A549 (cell line): ENCODE measurements around the gene BMPER. TPM values are rescaled to one million over a fixed set of nuclear protein-coding genes. Genes with fewer than 3 reads are reported as not detected.

ENCODE experiments used
- ATAC-seq, 2 experiments: fragments of 200-7000 bp in 1 of 2; fragments of >200 bp in 1 of 2; cut with Nextera tagmentation in 1 of 2; cut with Tn5 transposase in 1 of 2; 3 replicates each; pipeline versions ENCODE4 v1.8.0 to v1.9.1; 2018 to 2020; ENCODE audit warnings: mild to moderate bottlenecking in 1 of 2, moderate library complexity in 1 of 2
- CTCF ChIA-PET: fragments of 300-600 bp; sonication (Branson Sonifier 250); formaldehyde crosslinking; extraction: SDS; loops from one replicate; lab custom pipeline; 2021; ENCODE audit warnings: antibody characterized with exemption, inconsistent platforms; lab: Yijun Ruan, JAX
- POLR2A ChIA-PET: fragments of 350-600 bp; formaldehyde crosslinking; extraction: SDS; loops from one replicate; lab custom pipeline; 2021; ENCODE audit warnings: antibody characterized with exemption, inconsistent platforms; lab: Yijun Ruan, JAX
- DNase-seq, 2 experiments: peaks; one replicate each; pipeline versions ENCODE4 v3.0.0 to v3.0.0-alpha.2; 2011 to 2016; ENCODE audit warnings: low read depth in 1 of 2, low spot score in 1 of 2
- FAIRE-seq: peaks from 2 replicates; lab custom pipeline; 2011; peaks lifted over from hg19 to GRCh38; lab: Jason Lieb, UNC
- H3K27ac ChIP-seq, 2 experiments: fragments of >200 bp; sonication (Bioruptor Twin); formaldehyde crosslinking; 3 replicates each; pipeline ENCODE4 v1.5.1; 2016 to 2017
- H3K4me1 ChIP-seq: fragments of >200 bp; sonication (Bioruptor Twin); formaldehyde crosslinking; 3 replicates; pipeline ENCODE4 v1.6.1; 2016
- H3K4me2 ChIP-seq: fragments of >200 bp; sonication (Bioruptor Twin); formaldehyde crosslinking; 3 replicates; pipeline ENCODE4 v1.6.1; 2016
- H3K4me3 ChIP-seq: fragments of >200 bp; sonication (Bioruptor Twin); formaldehyde crosslinking; 3 replicates; pipeline ENCODE4 v1.5.1; 2016
- H3K9me3 ChIP-seq: fragments of >200 bp; sonication (Bioruptor Twin); formaldehyde crosslinking; 3 replicates; pipeline ENCODE4 v1.6.1; 2016
- BHLHE40 ChIP-seq: IDR thresholded peaks from 2 replicates; pipeline ENCODE4 v1.6.1; 2012; ENCODE audit warnings: low read depth, low read length, inconsistent platforms
- CBX2 ChIP-seq: fragments of 200-600 bp; sonication (generic); IDR thresholded peaks from 2 replicates; pipeline ENCODE4 v1.6.1; 2016; ENCODE audit warnings: low read depth, mild to moderate bottlenecking, borderline replicate concordance
- CEBPB ChIP-seq, 2 experiments: fragments of >200 bp in 1 of 2; sonication (Bioruptor Twin) in 1 of 2; formaldehyde crosslinking in 1 of 2; IDR thresholded peaks; 2 replicates each; pipeline ENCODE4 v1.6.1; 2012 to 2016
- CHD2 ChIP-seq: fragments of 150-350 bp; IDR thresholded peaks from 2 replicates; pipeline ENCODE4 v1.6.1; 2014; ENCODE audit warnings: low read length; ENCODE audit not compliant: partially characterized antibody
- EHMT2 ChIP-seq: fragments of 200-600 bp; sonication (generic); IDR thresholded peaks from 2 replicates; pipeline ENCODE4 v1.6.1; 2016; ENCODE audit warnings: antibody characterized with exemption, low read depth, mild to moderate bottlenecking, moderate library complexity
- EP300 ChIP-seq, 2 experiments: fragments of >200 bp; sonication (Bioruptor Twin); formaldehyde crosslinking; IDR thresholded peaks; 2 replicates in 1 of 2; 3 replicates in 1 of 2; pipeline ENCODE4 v1.6.1; 2016 to 2017
- ESRRA ChIP-seq: fragments of 150-350 bp; IDR thresholded peaks from 2 replicates; pipeline ENCODE4 v1.6.1; 2014; ENCODE audit warnings: mild to moderate bottlenecking, low read length, borderline replicate concordance
- FOSB ChIP-seq: fragments of 250-450 bp; sonication (Bioruptor Pico); IDR thresholded peaks from 2 replicates; pipeline ENCODE4 v1.5.0; 2020; ENCODE audit warnings: mild to moderate bottlenecking, moderate library complexity
- FOSL2 ChIP-seq, 2 experiments: fragments of 450-650 bp in 1 of 2; fragments of >200 bp in 1 of 2; sonication (Bioruptor Twin) in 1 of 2; formaldehyde crosslinking; IDR thresholded peaks; 2 replicates each; pipeline versions ENCODE4 v1.5.0 to v1.6.1; 2016 to 2020; ENCODE audit warnings: mild to moderate bottlenecking in 1 of 2, moderate library complexity in 1 of 2
- FOXS1 ChIP-seq: fragments of 250-450 bp; sonication (Bioruptor Pico); IDR thresholded peaks from 2 replicates; pipeline ENCODE4 v1.5.0; 2020; ENCODE audit warnings: mild to moderate bottlenecking, moderate library complexity
- GATA3 ChIP-seq: IDR thresholded peaks from 2 replicates; pipeline ENCODE4 v1.6.1; 2012; ENCODE audit warnings: borderline replicate concordance
- HDAC2 ChIP-seq: fragments of 200-600 bp; sonication (generic); IDR thresholded peaks from 2 replicates; pipeline ENCODE4 v1.6.1; 2016
- HEYL ChIP-seq: fragments of 250-450 bp; sonication (Bioruptor Pico); IDR thresholded peaks from 2 replicates; pipeline ENCODE4 v1.8.0; 2021; ENCODE audit warnings: mild to moderate bottlenecking, moderate library complexity
- HOXA7 ChIP-seq: fragments of 250-450 bp; sonication (Bioruptor Pico); IDR thresholded peaks from 2 replicates; pipeline ENCODE4 v1.5.0; 2020; ENCODE audit warnings: mild to moderate bottlenecking, moderate library complexity
- HOXB13 ChIP-seq: fragments of 250-450 bp; sonication (Bioruptor Pico); IDR thresholded peaks from 2 replicates; pipeline ENCODE4 v1.5.0; 2020; ENCODE audit warnings: low read depth, mild to moderate bottlenecking, moderate library complexity
- JUN ChIP-seq, 2 experiments: fragments of >200 bp; sonication (Bioruptor Twin); formaldehyde crosslinking; IDR thresholded peaks; 2 replicates in 1 of 2; 3 replicates in 1 of 2; pipeline ENCODE4 v1.6.1; 2016 to 2017
- JUNB ChIP-seq: fragments of >200 bp; sonication (Bioruptor Twin); formaldehyde crosslinking; IDR thresholded peaks from 2 replicates; pipeline ENCODE4 v1.6.1; 2016
- KDM5A ChIP-seq: fragments of 200-600 bp; sonication (generic); IDR thresholded peaks from 2 replicates; pipeline ENCODE4 v1.6.1; 2016; ENCODE audit warnings: antibody characterized with exemption, mild to moderate bottlenecking
- MYC ChIP-seq: IDR thresholded peaks from 2 replicates; pipeline ENCODE4 v1.6.1; 2012; ENCODE audit warnings: mild to moderate bottlenecking, inconsistent platforms, low read length, improper control_type of control experiment, borderline replicate concordance
- NFE2L2 ChIP-seq: fragments of 150-350 bp; conservative IDR thresholded peaks from 2 replicates; pipeline ENCODE4 v1.6.1; 2014; ENCODE audit warnings: low read length
- NPAS2 ChIP-seq: fragments of 250-450 bp; sonication (Bioruptor Pico); IDR thresholded peaks from 2 replicates; pipeline ENCODE4 v1.8.0; 2022; ENCODE audit warnings: mild to moderate bottlenecking, moderate library complexity, borderline replicate concordance
- POLR2A ChIP-seq: IDR thresholded peaks from 2 replicates; pipeline ENCODE4 v1.6.1; 2012; ENCODE audit warnings: mild to moderate bottlenecking, low read length
- POLR2AphosphoS2 ChIP-seq: conservative IDR thresholded peaks from 2 replicates; pipeline ENCODE4 v1.6.1; 2012; ENCODE audit warnings: low read length, improper control_type of control experiment, inconsistent platforms
- RAD21 ChIP-seq, 2 experiments: fragments of >200 bp in 1 of 2; sonication (Bioruptor Twin) in 1 of 2; formaldehyde crosslinking in 1 of 2; IDR thresholded peaks in 1 of 2; conservative IDR thresholded peaks in 1 of 2; 2 replicates in 1 of 2; 3 replicates in 1 of 2; pipeline ENCODE4 v1.6.1; 2012 to 2018; ENCODE audit warnings: inconsistent platforms in 1 of 2
- RARB ChIP-seq: fragments of 250-450 bp; sonication (Bioruptor Pico); IDR thresholded peaks from 2 replicates; pipeline ENCODE4 v1.8.0; 2021; ENCODE audit warnings: mild to moderate bottlenecking, moderate library complexity
- RCOR1 ChIP-seq: fragments of 150-350 bp; IDR thresholded peaks from 2 replicates; pipeline ENCODE4 v1.6.1; 2014; ENCODE audit warnings: antibody characterized with exemption, low read length, low read depth
- SMC3 ChIP-seq: fragments of >200 bp; sonication (Bioruptor Twin); formaldehyde crosslinking; IDR thresholded peaks from 3 replicates; pipeline ENCODE4 v1.6.1; 2018; ENCODE audit warnings: inconsistent platforms
- SREBF2 ChIP-seq: fragments of 450-650 bp; IDR thresholded peaks from 2 replicates; pipeline ENCODE4 v1.6.1; 2014; ENCODE audit warnings: mild to moderate bottlenecking, moderate library complexity
- TFCP2L1 ChIP-seq: fragments of 250-450 bp; sonication (Bioruptor Pico); IDR thresholded peaks from 2 replicates; pipeline ENCODE4 v1.5.0; 2021; ENCODE audit warnings: mild to moderate bottlenecking
- TP53 ChIP-seq: fragments of 250-450 bp; sonication (Bioruptor Pico); IDR thresholded peaks from 2 replicates; pipeline ENCODE4 v1.5.0; 2021; ENCODE audit warnings: mild to moderate bottlenecking, moderate library complexity
- ZC3H11A ChIP-seq: fragments of 450-650 bp; IDR thresholded peaks from 2 replicates; pipeline ENCODE4 v1.6.1; 2014; ENCODE audit warnings: antibody characterized with exemption, mild to moderate bottlenecking
- ZFP36 ChIP-seq: fragments of 450-650 bp; IDR thresholded peaks from 2 replicates; pipeline ENCODE4 v1.6.1; 2014; ENCODE audit warnings: borderline replicate concordance; ENCODE audit not compliant: partially characterized antibody
- ZSCAN20 ChIP-seq: fragments of 250-450 bp; sonication (Bioruptor Pico); IDR thresholded peaks from 2 replicates; pipeline ENCODE4 v1.8.0; 2022; ENCODE audit warnings: mild to moderate bottlenecking, moderate library complexity
- WGBS: methylation state at CpG from one replicate; pipeline ENCODE4 v1.1.6; 2017; ENCODE audit errors: missing lambda C conversion rate; 5-methylcytosine and 5-hydroxymethylcytosine counted together
- polyA plus RNA-seq, 4 experiments: library from polyadenylated mRNA; depleted of rRNA in 3 of 4; stranded (reverse); fragments of >200 nt; fragmentation: RNase III in 1 of 4; extraction: RNeasy Plus Mini Kit Qiagen cat#74134 plus additional on column Dnase treatment in 1 of 4; gene quantifications; 2 replicates in 3 of 4; 3 replicates in 1 of 4; pipeline ENCODE4 v1.2.3, GENCODE V29; 2011 to 2017
- TF ChIP-seq, protein P1 (sequence below): IDR thresholded peaks from 2 replicates; pipeline ENCODE4 v1.6.1; 2012; ENCODE audit warnings: low read depth, borderline replicate concordance
- TF ChIP-seq, protein P2 (sequence below): fragments of 250-450 bp; sonication (Bioruptor Pico); IDR thresholded peaks from 2 replicates; pipeline ENCODE4 v1.5.0; 2020; ENCODE audit warnings: low read depth, mild to moderate bottlenecking, moderate library complexity
- TF ChIP-seq, protein P3 (sequence below): fragments of >200 bp; sonication (Bioruptor Twin); formaldehyde crosslinking; IDR thresholded peaks from 3 replicates; pipeline ENCODE4 v1.5.1; 2016

Gene BMPER
- polyA plus RNA-seq, 2 of the 4 experiments (the other 2 are of a cell fraction): 5.0 to 5.8 TPM

DNA sequence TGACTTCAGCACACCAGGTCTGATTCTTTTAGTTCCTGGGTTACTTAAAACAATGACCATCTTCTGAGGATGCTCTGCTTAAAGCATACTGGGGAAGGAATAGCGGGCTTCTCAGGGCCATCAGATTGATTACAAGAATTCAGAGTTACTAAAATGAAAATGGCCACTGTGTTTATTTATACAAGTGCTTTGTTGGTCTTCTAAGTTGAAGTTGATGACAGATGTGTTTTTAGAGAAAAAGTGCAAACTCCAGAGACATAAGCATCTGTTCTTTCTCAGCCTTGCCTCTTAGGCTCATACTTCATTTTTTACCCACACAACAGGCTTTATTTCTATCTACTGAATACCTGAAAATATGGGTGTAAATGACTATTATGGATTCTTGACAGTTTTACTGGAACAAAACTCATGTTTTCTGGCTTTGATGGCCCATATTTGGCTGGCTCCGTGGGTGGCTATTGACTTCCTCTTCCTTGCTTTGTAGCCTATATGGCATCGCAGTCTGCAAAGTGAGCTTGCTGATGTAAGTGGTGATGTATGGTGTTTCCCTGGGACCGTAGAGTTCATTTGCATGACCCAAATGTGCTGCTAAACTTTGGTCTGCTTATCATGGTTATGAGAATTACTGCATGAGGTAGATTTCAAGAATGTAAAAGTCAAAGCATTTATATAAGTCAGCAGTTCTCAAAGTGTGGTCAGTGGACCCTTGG lies 121.3 kb downstream of the BMPER start:
- Histone ChIP-seq H3K9me3 (no peaks in the 10 kb centered on the region), H3K27ac (peak overlapping the region in 1 of 2 experiments; percentile 9; a peak in 1 of 6 replicates), H3K4me3 (no peak overlapping the region), H3K4me2 (no peak overlapping the region), H3K4me1 (no peaks in the 10 kb centered on the region)
- ChIA-PET POLR2A (no interaction called here), CTCF (interaction anchor here (1.1 kb wide), 1 partner anchor 40 kb away, joined by 5 read pairs; no protein-coding TSS in a partner anchor)
- ATAC-seq: no peak
- 77% methylated on average over 4 of the region's 4 CpGs for WGBS
- no peak for TF ChIP-seq HDAC2
- no peak for TF ChIP-seq FOSB (CRISPR knock-in tag)
- TF ChIP-seq SMC3: no peak
- no peak for TF ChIP-seq RAD21 (conservative IDR thresholded peaks at IDR 0.05 in 1 of 2, IDR thresholded peaks at IDR 0.05 in 1 of 2)
- no peak for TF ChIP-seq CEBPB (IDR thresholded peaks at IDR 0.05)
- no peak for TF ChIP-seq HOXB13 (CRISPR knock-in tag)
- TF ChIP-seq SREBF2: no peak
- TF ChIP-seq ESRRA: no peak
- no peak for TF ChIP-seq TP53
- no peak for DNase-seq
- no peak for FAIRE-seq

DNA sequence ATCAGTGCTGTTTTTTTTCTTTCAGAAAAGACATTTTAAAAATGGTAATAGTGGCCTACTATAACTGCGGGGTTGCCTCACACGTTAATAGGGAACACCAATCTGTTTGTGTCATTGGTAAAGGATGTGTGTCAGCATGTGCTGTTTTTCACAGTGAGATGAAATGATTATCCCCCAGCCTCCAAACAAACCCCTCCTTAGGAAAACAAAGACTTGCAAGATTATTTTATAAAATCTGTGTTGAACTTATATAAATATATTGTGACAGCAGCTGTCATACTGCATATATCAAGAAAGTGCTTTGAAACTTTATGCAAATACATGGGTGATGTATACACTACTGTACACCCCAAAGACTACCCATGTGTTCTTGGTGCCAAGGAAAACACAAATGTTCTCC lies 125.8 kb downstream of the BMPER start:
- no peak for FAIRE-seq
- no peak for ATAC-seq
- Histone ChIP-seq H3K4me2 (no peak overlapping the region), H3K9me3 (no peaks in the 10 kb centered on the region), H3K27ac (peak overlapping the region in 1 of 2 experiments; percentile 50; a peak in 3 of 6 replicates), H3K4me1 (peaks cover 13% of the 10 kb centered on the region), H3K4me3 (no peak overlapping the region)
- WGBS: 82% methylated on average over 2 of the region's 2 CpGs
- no peak for DNase-seq
- POLR2A ChIA-PET: no interaction called here
- TF ChIP-seq RAD21 (conservative IDR thresholded peaks at IDR 0.05 in 1 of 2, IDR thresholded peaks at IDR 0.05 in 1 of 2) (no peak), MYC (no peak), EP300 (IDR thresholded peaks at IDR 0.05) (no peak), JUNB (no peak), ZFP36 (no peak), HEYL (CRISPR knock-in tag) (no peak), JUN (IDR thresholded peaks at IDR 0.05) (no peak), NPAS2 (CRISPR knock-in tag) (no peak), FOXS1 (CRISPR knock-in tag) (no peak), CBX2 (no peak), SMC3 (no peak), RCOR1 (no peak), ZSCAN20 (no peak), ESRRA (no peak), EHMT2 (no peak), POLR2AphosphoS2 (no peak)
- TF ChIP-seq, protein P1, sequence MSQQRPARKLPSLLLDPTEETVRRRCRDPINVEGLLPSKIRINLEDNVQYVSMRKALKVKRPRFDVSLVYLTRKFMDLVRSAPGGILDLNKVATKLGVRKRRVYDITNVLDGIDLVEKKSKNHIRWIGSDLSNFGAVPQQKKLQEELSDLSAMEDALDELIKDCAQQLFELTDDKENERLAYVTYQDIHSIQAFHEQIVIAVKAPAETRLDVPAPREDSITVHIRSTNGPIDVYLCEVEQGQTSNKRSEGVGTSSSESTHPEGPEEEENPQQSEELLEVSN: no peak
- CTCF ChIA-PET: no interaction called here

DNA sequence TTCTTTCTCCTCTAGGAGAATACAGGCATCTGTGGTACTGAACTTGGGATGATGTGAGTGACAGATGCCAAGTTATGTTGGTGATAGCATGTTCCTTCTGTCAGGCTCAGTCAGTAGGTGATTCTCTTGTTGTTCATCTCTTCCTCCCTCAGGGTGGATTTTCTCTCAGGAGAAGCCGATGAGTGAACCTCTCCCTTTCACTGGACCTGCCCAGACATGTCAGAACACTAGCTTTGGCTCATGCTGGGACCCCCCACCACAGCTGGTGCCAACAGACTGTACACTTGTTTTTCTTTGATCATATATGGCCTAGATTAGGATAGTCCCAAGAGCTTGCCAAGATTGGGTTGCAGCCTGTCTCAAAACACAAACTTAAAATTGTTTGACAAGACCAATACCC lies 129.4 kb downstream of the BMPER start:
- no peak overlapping the region for H3K4me3 ChIP-seq
- ChIA-PET POLR2A (no interaction called here), CTCF (interaction anchor here (1.0 kb wide), 1 partner anchor 8 kb away, joined by 3 read pairs; no protein-coding TSS in a partner anchor)
- H3K4me2 ChIP-seq: no peak overlapping the region
- DNase-seq (no peak), ATAC-seq (no peak), FAIRE-seq (no peak)
- no peaks in the 10 kb centered on the region for H3K9me3 ChIP-seq
- 63% methylated on average over 1 of the region's 1 CpG for WGBS
- peak overlapping the region; percentile 87 to 88 for H3K27ac ChIP-seq
- H3K4me1 ChIP-seq: peaks cover 48% of the 10 kb centered on the region
- TF ChIP-seq TFCP2L1 (no peak), KDM5A (no peak), GATA3 (no peak), POLR2A (no peak), JUN (IDR thresholded peaks at IDR 0.05) (no peak), BHLHE40 (no peak), HEYL (CRISPR knock-in tag) (no peak), CHD2 (no peak), CEBPB (IDR thresholded peaks at IDR 0.05) (no peak), RARB (CRISPR knock-in tag) (no peak), NFE2L2 (no peak), HOXA7 (CRISPR knock-in tag) (no peak), ZC3H11A (no peak), FOSL2 (IDR thresholded peaks at IDR 0.05) (no peak), FOSL2 (CRISPR knock-in tag; IDR thresholded peaks at IDR 0.05) (no peak)
- TF ChIP-seq, protein P2, sequence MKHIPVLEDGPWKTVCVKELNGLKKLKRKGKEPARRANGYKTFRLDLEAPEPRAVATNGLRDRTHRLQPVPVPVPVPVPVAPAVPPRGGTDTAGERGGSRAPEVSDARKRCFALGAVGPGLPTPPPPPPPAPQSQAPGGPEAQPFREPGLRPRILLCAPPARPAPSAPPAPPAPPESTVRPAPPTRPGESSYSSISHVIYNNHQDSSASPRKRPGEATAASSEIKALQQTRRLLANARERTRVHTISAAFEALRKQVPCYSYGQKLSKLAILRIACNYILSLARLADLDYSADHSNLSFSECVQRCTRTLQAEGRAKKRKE (CRISPR knock-in tag): no peak
- TF ChIP-seq, protein P3, sequence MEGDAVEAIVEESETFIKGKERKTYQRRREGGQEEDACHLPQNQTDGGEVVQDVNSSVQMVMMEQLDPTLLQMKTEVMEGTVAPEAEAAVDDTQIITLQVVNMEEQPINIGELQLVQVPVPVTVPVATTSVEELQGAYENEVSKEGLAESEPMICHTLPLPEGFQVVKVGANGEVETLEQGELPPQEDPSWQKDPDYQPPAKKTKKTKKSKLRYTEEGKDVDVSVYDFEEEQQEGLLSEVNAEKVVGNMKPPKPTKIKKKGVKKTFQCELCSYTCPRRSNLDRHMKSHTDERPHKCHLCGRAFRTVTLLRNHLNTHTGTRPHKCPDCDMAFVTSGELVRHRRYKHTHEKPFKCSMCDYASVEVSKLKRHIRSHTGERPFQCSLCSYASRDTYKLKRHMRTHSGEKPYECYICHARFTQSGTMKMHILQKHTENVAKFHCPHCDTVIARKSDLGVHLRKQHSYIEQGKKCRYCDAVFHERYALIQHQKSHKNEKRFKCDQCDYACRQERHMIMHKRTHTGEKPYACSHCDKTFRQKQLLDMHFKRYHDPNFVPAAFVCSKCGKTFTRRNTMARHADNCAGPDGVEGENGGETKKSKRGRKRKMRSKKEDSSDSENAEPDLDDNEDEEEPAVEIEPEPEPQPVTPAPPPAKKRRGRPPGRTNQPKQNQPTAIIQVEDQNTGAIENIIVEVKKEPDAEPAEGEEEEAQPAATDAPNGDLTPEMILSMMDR: no peak
